ENCODE data around the gene CRYBB1.
A peak's percentile ranks its signal among the peaks of the same experiment; 100 is the strongest.

- TF ChIP-seq POLR2A (IDR thresholded peaks at IDR 0.05) (no peak), CTCF (IDR thresholded peaks at IDR 0.05 in 8 of 11, conservative IDR thresholded peaks at IDR 0.05 in 3 of 11) (no peak), POLR2AphosphoS5 (IDR thresholded peaks at IDR 0.05) (peak in 1 of 3 donors; percentile 24)
These were observed 31.1 kb downstream of the CRYBB1 start for GRCh38 chr22:26586556-26587325.
